HG03378 (cell line): Measurements from ENCODE around the gene FRMD4A.
"Not testable (repeated sequence)": the region's sequence is repeated elsewhere in the genome, so short reads cannot be mapped to it uniquely, and the experiment has no call there.

ENCODE experiments used
- ATAC-seq: cut with Tn5 transposase; IDR thresholded peaks from one replicate; pipeline ENCODE4 v1.9.1; 2021; ENCODE audit warnings: mild to moderate bottlenecking, moderate library complexity; ENCODE audit not compliant: unreplicated experiment

FRMD4A gene

DNA sequence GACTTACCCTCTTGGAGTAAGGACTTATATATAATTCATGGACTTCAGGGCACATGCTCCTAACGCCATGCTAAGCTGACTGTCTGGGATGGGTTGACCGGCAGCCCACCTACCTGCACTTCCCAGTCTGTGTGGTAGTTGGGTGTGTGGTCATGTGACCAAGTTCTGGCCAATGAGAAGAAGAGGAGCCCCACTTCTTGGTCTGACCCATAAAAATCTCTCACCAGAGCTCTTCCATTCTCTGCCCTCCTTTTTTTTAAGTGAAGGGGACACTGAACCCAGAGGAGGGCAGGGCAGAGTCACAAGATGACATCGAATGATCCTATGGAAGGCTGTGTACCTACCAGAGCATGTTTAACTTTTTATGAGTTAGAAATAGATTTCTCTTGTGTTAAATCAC, 370.1 kb downstream of the FRMD4A start:
- ATAC-seq: no peak

DNA sequence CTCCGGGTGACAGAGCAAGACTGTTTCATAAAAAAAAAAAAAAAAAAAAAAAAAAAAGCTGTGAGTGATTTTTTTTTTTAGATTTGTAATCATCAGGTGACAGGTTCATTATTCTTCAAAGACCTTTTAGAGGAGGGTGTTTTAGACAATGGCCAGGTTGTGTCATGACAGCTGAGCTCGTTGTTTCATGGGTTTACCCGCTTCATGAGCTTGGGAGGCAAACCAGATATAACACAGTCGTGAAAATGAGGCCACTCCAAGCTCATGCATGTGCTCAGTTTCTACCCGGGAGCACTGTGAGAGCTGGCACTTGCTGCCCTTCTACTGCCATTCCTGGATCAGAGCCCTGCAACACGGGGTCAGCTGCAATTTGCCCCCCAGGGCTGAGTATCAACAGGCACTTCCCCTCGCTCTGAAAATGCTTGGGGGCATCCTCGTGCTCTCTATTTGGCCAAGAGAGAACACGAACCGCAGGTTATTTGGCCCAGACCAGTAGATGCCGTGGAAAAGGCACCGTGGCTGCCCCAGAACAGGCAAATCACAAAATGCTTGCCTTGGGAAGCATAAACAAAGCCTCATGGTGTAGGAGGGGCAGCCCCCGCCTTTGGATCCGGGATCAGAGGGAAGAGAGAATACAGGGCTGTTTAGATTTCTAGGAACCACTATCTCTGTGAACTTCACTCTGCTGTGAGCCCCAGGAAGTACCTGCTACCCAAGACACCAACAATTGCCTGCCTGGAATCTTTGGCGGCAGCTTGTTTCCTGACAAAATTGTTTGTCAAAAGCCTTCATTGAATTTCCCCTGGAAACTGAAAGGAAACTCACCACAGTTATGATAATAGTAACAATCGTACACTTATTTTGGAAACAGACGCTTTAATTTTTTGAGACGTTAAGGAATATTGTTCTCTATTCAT, 371.0 kb downstream of the FRMD4A start:
- ATAC-seq: no peak

DNA sequence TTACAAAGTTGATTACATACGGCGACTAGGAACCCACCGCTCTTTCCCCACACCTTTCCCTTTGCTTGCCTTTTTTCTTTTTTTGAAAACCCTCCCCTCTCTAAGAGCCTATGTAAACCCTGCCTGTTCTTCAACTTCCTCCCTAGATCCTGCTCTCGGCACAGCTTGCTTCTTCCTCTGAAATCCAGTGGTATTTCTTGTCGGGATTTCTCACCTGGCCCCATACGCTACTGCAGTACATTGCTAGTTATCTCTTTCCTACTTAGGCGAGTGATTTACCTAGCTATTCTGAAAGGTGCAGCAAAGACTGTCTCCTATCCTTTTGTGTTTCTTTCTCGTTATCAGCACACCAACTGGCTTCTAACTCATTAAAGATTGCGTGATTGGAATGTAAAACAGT, 372.9 kb downstream of the FRMD4A start:
- no peak for ATAC-seq

DNA sequence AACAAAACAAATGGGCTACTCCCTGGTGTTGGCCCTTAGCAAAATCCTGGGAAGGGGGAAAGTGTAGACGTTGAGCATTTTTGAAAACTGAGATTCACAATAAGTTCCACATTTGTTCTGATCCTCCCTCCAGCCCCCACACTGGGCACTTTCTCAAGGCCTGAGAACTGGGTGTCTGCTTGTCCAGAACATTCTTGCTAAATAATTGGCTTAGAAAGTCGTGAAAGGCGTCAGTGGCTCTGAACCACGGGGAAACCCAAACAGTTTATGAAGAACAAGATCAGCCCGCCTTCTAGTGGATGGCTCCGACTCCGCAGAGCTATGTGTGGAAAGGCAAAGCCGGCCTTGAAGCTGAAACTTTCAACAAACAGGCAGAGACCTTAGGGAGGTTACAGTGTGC, 373.9 kb downstream of the FRMD4A start:
- ATAC-seq: no peak

DNA sequence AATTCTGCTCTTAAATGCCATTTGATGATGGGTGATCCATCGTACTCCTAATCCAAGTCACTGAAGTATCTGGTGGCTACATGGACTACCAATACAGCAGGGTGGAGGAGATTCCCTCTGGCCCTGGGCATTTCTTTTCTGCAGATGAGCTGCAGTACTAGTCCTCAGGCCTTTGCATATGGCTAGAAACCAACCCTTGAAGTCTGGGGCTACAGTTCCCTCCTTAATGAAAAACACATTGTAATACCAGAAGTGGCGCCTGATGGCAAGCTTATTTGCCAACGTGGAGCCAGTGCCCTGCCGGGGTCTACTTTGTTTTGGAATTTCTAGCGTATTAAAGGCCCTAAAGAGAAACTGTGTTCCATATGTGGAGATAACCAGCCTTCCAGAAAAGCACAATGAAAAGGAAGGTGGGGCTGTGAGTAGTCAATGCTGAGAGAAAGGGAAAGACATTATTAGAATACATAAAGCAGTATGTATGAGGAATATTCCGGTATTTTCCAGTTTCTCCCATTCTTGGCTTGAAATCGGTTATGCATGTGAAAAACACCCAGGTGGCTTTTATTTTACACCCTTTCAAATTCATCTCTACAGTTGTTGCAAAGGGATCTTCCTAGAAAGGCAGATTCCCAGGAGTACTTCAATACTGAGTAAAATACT, 375.2 kb downstream of the FRMD4A start:
- no peak for ATAC-seq

DNA sequence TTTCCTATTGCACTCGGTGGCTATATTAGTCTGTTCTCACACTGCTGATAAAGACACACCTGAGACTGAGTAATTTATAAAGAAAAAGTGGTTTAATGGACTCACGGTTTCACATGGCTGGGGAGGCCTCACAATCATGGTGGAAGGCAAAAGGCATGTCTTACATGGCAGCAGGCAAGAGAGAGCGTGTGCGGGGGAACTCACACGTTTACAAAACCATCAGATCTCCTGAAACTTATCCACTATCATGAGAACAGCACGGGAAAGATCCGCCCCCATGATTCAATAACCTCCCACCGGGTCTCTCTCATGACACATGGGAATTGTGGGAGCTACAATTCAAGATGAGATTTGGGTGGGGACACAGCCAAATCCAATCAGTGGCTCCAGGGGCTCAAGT, 376.5 kb downstream of the FRMD4A start:
- not testable (repeated sequence) for ATAC-seq

DNA sequence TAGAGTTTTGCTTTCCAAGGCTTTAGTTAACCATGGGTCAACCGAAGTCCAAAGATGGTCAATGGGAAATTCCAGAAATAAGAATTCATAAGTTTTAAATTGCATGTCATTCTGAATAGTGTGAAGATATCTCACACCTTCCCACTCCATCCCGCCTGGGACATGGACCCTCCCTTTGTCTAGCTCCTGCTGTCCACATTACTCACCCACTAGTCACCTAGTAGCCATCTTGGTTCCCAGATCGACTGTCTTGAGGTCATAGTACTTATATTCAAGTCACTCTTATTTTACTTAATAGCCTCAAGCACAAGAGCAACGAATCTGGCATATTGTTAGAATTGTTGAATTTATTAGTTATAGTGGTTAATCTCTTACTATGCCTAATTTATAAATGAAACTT, 377.4 kb downstream of the FRMD4A start:
- ATAC-seq: no peak

DNA sequence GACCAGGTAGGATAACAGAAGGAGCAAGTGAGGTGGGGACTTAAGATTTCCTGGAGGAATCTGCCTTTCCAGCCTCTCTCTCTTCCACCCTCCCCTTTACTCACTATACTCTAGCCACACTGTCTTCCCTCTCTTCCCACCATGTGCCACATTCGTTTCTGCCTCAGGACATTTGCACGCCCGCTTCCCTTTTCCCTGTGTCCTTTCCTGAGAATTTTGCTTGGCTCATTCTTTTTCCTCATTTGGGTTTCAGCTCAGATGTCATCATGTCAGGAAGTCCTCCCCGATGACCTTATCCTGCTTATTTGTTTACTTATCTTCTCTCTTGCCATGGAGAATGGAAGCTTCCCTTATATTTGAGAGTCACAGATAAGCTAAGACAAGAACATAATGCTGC, 380.2 kb downstream of the FRMD4A start:
- ATAC-seq: no peak

DNA sequence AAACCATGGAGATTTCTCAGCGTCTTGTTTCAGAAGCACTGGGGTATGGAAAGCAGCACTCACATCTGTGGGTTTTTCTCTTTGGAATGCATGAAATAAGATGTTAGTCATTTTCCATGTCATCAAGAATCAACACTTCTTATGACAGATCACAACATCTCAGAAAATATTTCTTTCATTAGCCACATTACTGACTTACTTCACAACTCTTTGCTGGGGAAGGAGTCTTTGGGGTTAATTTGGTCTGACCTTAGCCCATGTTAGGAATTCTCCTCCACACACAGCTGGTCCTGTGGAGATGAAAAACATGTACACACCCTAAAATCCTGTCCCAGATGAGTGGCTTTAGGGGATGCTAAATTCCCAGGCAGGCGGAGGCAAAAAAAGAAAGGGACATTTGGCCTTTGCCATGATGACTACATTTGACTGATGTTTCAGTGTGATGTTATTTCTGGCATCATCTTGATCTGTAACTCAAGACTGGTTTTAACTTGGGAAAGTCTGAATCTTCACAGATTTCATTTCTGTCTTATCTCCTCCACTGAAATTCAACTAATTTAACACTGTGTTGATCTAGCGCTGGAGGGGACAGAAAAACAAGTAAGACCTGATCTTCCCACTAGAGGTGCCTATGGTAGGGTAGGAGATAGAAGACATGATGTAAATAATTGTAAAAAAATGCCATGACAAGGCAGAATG, 380.7 kb downstream of the FRMD4A start:
- ATAC-seq: no peak

DNA sequence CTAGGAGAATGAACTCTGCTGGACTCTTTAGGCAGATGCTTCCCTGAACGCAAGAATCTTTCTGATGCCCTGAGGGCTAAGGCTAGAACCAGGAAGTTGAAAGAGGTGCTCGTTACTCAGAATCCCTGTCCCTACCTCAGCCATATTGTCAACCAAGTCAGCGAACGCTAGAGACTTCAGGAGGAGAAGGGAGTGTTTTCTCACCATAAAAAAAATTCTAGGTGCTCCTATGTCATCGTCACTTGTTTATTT, 384.6 kb downstream of the FRMD4A start:
- no peak for ATAC-seq

DNA sequence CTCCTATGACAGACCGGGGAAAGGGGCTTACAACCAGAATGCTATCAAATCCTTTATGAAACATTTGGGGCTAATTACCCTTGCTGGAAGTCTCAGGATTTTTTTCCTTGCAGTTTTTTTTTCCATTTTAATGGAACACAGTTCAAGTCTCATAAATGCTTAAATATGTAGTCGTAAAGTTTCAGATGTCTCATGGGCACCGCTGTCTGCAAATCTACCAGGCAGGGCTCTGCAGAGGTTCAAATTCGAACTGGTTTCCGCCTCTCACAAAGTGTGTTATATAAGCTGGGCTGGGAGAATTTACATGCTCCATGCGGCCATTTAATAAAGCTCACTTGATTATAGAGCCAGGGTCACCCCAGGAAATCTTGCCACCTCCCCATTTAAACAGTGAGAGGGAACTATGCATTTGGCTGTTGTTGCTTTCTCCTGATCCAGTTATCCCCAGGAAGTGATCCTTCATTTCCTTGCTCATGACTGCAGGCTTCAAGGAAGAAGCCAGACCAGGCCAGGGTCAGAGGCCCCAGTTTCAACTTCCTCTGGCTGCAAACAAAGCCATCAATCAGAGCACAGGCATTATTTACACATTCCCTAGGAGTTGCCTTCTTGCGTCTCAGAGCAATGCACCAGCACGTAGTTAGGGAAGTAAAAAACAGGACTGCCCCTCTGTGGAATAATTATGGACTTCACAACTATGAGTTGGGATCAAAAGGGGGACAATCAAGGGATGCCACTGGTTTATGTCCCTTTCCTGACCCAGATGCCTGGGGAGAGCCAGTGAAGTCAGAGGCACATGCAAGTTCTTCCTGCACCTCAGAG, 385.1 kb downstream of the FRMD4A start:
- no peak for ATAC-seq

DNA sequence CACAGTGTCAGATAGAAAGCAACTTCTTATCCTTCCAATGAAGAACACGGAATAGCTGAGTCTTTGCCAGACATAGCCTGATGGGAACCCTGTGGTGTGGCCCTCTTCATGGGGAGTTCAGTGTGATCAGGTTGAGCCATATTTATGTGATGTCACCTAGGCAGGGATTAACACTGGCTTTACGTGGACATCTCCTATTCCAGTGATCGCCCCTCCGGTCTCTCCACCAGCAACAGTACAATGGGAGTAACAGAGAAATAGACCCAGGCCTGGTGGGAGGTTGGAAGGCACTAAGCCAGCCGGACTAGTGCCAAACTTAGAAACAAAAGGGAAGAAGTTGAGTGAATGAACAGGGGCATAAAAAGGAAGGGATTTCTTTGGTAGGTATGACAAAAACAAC, 385.9 kb downstream of the FRMD4A start:
- ATAC-seq: no peak

DNA sequence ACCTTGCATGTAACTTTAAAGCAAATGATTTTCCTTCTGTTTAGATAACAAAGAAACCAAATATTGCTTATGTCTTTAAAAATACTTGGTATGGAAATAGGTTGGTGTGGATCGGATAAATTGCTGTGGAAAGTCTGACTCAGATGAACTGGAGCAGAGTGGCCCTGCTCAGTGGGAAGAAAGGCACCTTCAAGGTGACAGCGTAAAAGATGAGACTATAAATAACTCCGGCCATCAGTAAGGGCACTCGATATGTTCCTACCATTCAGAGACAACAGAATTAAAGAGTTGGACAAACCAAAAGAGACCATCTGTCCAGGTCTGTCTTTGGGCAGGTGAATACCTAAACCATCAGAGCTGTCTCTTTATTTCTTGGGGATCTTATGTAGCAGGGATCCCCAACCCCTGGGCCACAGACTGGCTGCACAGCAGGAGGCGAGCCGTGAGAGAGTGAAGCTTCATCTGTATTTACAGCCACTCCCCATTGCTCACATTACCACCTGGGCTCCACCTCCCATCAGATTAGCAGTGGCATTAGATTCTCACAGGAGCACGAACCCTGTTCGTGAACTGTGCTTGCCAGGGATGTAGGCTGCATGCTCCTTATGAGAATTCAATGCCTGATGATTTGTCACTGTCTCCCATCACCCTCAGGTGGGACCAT, 386.9 kb downstream of the FRMD4A start:
- no peak for ATAC-seq

DNA sequence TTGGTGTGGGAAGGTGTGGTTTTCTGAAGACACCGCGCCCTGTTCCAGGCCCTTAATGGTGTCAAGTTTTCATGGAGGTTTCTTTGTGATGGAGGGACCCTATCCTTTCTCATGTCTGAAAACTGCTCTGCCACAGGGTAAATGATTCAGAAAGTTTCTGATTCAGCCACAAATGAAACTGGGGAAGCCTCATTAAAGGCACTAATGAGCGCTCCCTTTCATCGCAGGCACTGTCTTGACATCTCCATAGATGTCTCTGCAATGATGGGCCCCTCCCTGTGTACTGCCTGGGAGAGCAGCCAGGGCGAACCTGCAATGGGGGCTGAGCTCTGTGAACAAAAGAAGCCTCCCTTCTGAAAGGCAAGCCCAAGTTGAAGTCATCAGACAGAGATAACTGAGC, 388.7 kb downstream of the FRMD4A start:
- ATAC-seq: no peak

DNA sequence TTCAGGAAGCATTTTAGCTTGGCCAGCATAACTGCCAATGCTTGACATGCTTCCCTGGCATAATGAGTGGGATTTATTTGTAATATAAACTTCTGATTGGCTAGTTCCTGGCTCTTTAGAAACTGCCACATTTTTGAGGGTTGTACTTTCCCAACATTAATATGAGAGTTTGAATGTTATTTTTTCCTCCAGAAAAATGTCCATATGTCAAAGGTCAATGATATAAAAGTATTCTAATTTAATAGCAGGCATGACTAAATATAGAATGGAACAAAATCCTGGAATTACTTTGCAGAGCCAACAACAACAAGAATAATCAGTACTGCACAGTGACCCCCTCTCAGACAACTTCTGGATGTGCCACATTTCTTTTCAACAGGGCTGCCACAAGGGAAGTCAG, 391.3 kb downstream of the FRMD4A start:
- ATAC-seq: no peak

DNA sequence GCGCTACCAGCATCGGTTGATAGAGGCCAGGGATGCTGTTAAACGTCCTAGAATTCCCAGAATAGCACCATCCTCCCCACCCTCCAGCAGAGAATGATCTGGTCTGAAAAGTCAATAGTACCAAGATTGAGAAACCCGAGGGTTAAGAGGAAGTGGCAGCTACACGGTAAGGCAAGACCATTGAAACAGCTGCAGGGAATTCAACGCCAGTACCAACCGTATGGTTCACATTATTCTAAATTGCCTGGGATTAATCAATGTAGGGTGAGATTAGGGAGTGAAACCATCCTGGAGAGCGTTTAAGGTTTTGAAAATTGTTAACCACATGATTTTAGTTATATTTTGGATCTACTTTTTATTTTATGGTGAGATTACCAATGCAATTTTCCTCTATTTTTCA, 391.8 kb downstream of the FRMD4A start:
- ATAC-seq: no peak

DNA sequence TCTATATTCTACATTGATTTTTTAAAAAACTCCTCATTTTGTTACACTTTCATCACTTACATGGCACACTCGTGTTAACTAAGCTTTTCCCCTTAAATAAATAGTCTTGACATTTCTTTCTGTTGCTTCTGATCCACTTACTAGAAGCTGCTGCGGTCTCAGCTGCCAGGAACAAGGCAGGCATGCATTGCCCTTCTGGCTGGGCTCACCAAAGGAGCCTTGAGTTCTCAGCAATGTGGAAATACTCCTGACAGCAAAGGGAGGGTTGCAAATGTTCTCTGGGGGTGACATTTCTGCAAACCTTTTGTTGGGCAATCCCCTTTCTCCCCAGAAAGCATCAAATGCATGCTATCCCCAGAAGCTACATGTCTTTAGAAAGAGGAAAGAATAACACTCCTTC, 393.9 kb downstream of the FRMD4A start:
- ATAC-seq: no peak

DNA sequence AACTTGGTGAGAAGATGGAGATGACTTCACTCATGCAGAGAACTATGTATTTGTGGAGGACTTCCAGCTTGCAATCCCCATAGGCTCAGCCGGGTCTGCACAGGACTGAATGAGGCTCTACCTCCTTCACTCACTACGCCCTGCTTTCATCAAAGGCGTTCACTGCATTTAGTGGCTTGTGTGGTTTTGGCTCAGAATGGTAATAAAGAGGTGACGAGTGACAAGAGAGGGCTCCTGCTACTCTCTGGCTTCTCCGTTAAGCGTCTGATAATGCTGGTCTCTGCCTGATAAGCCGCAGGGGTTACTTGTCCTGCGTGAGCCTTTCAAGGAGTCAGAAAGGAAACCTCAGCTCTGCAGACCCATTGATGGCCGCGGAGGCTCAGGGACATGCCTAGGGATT, 400.6 kb downstream of the FRMD4A start:
- no peak for ATAC-seq

DNA sequence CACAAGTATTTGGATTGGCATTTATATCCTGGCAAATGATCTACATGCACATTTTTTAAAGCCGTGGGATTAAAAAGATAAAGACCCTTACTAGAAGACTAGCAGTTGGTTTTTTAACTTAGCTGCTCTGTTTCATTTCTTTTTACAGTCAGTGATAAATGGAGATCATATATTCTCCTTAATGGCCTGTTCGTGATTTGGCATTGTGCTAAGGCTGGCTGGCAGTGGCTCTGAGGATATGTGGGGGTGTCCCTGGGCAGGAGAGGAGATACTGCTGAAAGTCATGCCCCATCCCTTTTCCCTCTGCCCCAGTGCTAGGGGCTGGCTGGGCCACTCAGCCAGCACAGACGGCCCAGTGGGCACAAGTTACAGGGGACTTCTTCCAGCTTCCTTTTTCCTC, 402.3 kb downstream of the FRMD4A start:
- no peak for ATAC-seq

DNA sequence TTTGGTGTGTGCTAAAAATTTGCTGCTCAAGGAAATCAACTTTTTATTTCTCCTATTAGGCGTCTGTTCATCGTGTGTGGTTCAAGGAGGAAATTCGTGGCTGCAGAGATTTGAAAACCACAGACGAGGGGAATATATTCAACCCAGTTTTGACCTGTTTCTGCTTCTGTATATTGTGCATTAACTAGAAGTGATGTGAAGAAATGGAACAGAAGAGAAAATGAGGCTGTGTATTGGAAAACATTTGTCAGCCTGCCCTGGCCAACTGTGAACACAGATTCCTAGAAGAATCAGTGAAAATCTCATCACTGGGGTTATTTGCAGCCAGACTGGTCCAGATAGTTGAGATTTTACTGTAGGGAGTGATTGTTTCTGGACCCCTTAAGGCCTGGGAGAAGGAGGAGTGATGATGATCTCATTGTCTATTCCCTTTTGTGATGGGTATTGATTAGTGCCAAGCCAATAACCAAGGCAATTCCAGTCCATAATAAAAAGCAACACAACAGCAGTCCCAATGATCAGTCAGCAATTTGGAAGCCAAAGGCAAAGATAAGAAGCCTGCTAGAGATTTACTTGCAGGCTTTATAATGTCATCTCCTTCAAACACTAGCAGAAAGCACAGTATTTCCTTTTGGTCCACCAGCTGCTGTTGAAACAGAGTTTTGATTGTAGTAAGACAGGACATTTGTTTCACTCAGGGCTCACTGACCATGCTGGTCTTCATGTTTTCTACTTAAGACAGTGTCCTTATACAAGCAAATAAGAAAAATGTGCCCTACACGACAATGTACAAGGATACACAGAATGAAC, 404.5 kb downstream of the FRMD4A start:
- no peak for ATAC-seq
